Panc1 (cell line): ENCODE measurements around the gene SPDYE17. TPM values are rescaled to one million over a fixed set of nuclear protein-coding genes. Genes with fewer than 3 reads are reported as not detected.
"Not testable (repeated sequence)": the region's sequence is repeated elsewhere in the genome, so short reads cannot be mapped to it uniquely, and the experiment has no call there.

ENCODE experiments used
- ATAC-seq: fragments of 200-7000 bp; cut with Tn5 transposase; 2 replicates; pipeline ENCODE4 v1.9.1; 2020; ENCODE audit warnings: mild to moderate bottlenecking, moderate library complexity
- BruUV-seq: library from RNA; stranded (reverse); fragments of 400-500 nt; replicated peaks from 2 replicates; lab custom pipeline; 2021; lab: Mats Ljungman, UMichigan
- CTCF ChIA-PET: fragments of 300-600 bp; sonication (Branson Sonifier 250); formaldehyde crosslinking; loops from one replicate; lab custom pipeline; 2022; ENCODE audit warnings: antibody characterized with exemption; lab: Charles Lee
- POLR2A ChIA-PET: fragments of 300-600 bp; sonication (Branson Sonifier 250); formaldehyde crosslinking; loops from one replicate; lab custom pipeline; 2022; ENCODE audit warnings: antibody characterized with exemption; lab: Charles Lee
- DNase-seq: peaks from one replicate; pipeline ENCODE4 v3.0.0-alpha.2; 2010; ENCODE audit warnings: low read depth, low spot score
- H3K27ac ChIP-seq: 2 replicates; pipeline ENCODE4 v1.5.1; 2011; ENCODE audit warnings: mild to moderate bottlenecking, low read length, inconsistent platforms
- H3K27me3 ChIP-seq: fragments of 200-500 bp; sonication (Bioruptor generic); 2 replicates; pipeline ENCODE4 v1.6.0; 2014; ENCODE audit warnings: low read length, inconsistent platforms; ENCODE audit not compliant: control insufficient read depth, insufficient read depth
- H3K36me3 ChIP-seq: fragments of 200-500 bp; sonication (Bioruptor generic); 2 replicates; pipeline ENCODE4 v1.5.1; 2014; ENCODE audit warnings: inconsistent platforms, mild to moderate bottlenecking, low read length, moderate library complexity; ENCODE audit not compliant: control insufficient read depth, insufficient read depth
- H3K4me1 ChIP-seq: 2 replicates; pipeline ENCODE4 v1.5.1; 2011; ENCODE audit warnings: inconsistent platforms, mild to moderate bottlenecking, low read length, moderate library complexity; ENCODE audit not compliant: control insufficient read depth, insufficient read depth
- H3K4me3 ChIP-seq, 2 experiments: 2 replicates each; pipeline ENCODE4 v1.5.1; 2011 to 2012; ENCODE audit warnings: low read depth in 2 of 2, low read length in 2 of 2, mild to moderate bottlenecking in 2 of 2, inconsistent platforms in 1 of 2, moderate library complexity in 1 of 2
- H3K9me3 ChIP-seq: fragments of 200-500 bp; sonication (Bioruptor generic); 2 replicates; pipeline ENCODE4 v1.5.1; 2014; ENCODE audit warnings: low read depth, mild to moderate bottlenecking, inconsistent platforms, low read length, moderate library complexity; ENCODE audit not compliant: control insufficient read depth, insufficient read depth
- CTCF ChIP-seq: fragments of 450-650 bp; IDR thresholded peaks from 2 replicates; pipeline ENCODE4 v1.5.1; 2017; ENCODE audit warnings: mild to moderate bottlenecking
- POLR2AphosphoS5 ChIP-seq: IDR thresholded peaks from 2 replicates; pipeline ENCODE4 v1.6.1; 2012; ENCODE audit warnings: mild to moderate bottlenecking, low read depth, low read length, moderate library complexity
- REST ChIP-seq, 2 experiments: IDR thresholded peaks; 2 replicates each; pipeline ENCODE4 v1.6.1; 2011 to 2012; ENCODE audit warnings: low read depth in 2 of 2, control low read depth in 1 of 2, low read length in 1 of 2, mild to moderate bottlenecking in 1 of 2, moderate library complexity in 1 of 2; ENCODE audit not compliant: insufficient read depth in 1 of 2
- SIN3A ChIP-seq: IDR thresholded peaks from 2 replicates; pipeline ENCODE4 v1.6.1; 2012; ENCODE audit warnings: low read depth, mild to moderate bottlenecking, low read length, moderate library complexity, borderline replicate concordance; ENCODE audit not compliant: insufficient read depth
- TCF7L2 ChIP-seq: IDR thresholded peaks from 2 replicates; pipeline ENCODE4 v1.6.1; 2011; ENCODE audit warnings: mild to moderate bottlenecking, low read depth, low read length, inconsistent platforms
- in situ Hi-C: cut with HindIII; loops from 2 replicates; pipeline ENCODE4 v1.10.0; 2016; ENCODE audit warnings: low sequenced_read_pairs, low pct_unique_long_range_greater_than_20kb
- intact Hi-C: fragments of 100-400 bp; cut with micrococcal nuclease; formaldehyde crosslinking; loops from one replicate; pipeline ENCODE4 v1.10.0; 2022; ENCODE audit not compliant: unreplicated experiment
- total RNA-seq: library from RNA; stranded (reverse); gene quantifications from one replicate; pipeline ENCODE4 v1.2.1, GENCODE V29; 2021; ENCODE audit not compliant: unreplicated experiment

The SPDYE17 gene
- total RNA-seq, 1 experiment from 2014 or later = not detected

DNA sequence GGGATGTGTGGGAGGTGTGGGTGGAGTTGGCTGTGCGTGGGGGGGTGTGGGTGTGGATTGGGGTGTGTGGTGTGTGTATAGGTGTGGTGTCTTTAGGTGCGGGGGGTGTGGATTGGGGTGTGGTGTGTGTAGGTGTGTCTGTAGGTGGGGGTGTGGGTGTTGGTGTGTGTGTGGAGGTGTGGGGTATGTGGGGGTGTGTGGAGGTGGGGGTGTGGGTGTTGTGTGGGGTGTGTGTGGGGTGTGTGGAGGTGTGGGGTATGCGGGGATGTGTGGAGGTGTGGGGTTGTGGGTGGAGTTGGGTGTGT lies 33.9 kb downstream of the SPDYE17 start:
- H3K27ac ChIP-seq = no peak overlapping the region
- no peaks in the 10 kb centered on the region for H3K27me3 ChIP-seq
- BruUV-seq = no TSS peak
- in situ Hi-C loops (no loop called here), intact Hi-C loops (no loop called here)
- ChIA-PET CTCF (no interaction called here), POLR2A (no interaction called here)
- no peaks in the 10 kb centered on the region for H3K36me3 ChIP-seq
- TF ChIP-seq SIN3A = no peak
- TF ChIP-seq POLR2AphosphoS5 = no peak
- no peak for TF ChIP-seq TCF7L2
- no peak for TF ChIP-seq CTCF
- no peak for TF ChIP-seq REST (IDR thresholded peaks at IDR 0.05; ENCODE audit: insufficient read depth in 1 of 2, low read depth in 2 of 2, low read length in 1 of 2)
- DNase-seq (no peak), ATAC-seq (no peak)
- H3K9me3 ChIP-seq = no peaks in the 10 kb centered on the region
- H3K4me1 ChIP-seq = no peaks in the 10 kb centered on the region
- no peak overlapping the region for H3K4me3 ChIP-seq

DNA sequence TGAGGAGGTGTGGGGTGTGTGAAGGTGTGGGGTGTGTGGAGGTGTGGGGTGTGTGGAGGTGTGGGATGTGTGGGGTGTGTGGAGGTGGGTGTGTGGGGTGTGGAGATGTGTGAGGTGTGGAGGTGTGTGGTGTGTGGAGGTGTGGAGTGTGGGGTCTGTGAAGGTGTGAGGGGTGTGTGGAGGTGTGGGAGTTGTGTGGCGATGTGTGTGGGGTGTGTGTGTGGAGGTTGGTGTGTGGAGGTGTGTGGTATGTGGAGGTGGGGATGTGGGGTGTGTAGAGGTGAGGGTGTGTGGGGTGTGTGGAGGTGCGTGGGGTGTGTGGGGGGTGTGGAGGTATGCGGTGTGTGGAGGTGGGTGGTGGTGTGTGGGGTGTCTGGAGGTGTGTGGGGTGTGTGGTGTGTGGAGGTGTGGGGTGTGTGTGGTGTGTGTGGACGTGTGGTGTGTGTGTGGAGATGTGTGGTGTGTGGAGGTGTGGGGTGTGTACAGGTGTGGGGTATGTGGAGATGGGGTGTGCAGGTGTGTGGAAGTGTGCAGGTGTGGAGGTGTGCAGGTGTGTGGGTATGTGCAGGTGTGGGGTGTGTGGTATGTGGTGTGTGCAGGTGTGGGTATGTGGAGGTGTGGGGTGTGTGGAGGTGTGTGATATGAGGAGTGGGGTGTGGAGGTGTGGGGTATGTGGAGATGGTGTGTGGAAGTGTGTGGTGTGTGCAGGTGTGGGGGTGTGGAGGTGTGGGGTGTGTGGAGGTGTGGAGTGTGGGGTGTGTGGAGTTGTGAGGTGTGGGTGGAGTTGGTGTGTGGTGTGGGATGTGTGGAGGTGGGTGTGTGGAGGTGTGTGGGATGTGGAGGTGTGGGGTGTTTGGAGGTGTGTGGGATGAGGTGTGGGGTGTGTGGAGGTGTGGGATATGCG lies 34.5 kb downstream of the SPDYE17 start:
- TF ChIP-seq REST (IDR thresholded peaks at IDR 0.05; ENCODE audit: insufficient read depth in 1 of 2, low read depth in 2 of 2, low read length in 1 of 2) (no peak), CTCF (no peak), TCF7L2 (no peak), SIN3A (no peak), POLR2AphosphoS5 (no peak)
- intact Hi-C loops = no loop called here
- H3K36me3 ChIP-seq = no peaks in the 10 kb centered on the region
- H3K9me3 ChIP-seq = no peaks in the 10 kb centered on the region
- ChIA-PET POLR2A (no interaction called here), CTCF (no interaction called here)
- DNase-seq = no peak
- in situ Hi-C loops = no loop called here
- no peaks in the 10 kb centered on the region for H3K4me1 ChIP-seq
- H3K27ac ChIP-seq = no peak overlapping the region
- BruUV-seq = no TSS peak
- no peak for ATAC-seq
- no peaks in the 10 kb centered on the region for H3K27me3 ChIP-seq
- no peak overlapping the region for H3K4me3 ChIP-seq

DNA sequence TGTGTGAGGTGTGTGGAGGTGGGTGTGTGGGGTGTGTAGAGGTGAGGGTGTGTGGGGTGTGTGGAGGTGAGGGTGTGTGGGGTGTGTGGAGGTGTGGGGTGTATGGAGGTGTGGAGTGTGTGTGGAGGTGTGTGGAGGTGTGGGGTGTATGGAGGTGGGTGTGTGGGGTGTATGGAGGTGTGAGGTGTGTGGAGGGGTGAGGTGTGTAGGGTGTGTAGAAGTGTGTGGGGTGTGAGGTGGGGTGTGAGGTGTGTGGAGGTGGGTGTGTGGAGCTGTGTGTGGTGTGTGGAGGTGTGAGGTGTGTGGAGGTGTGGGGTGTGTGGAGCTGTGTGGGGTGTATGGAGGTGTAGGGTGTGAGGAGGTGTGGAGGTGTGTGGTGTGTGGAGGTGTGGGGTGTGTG lies 35.2 kb downstream of the SPDYE17 start:
- H3K9me3 ChIP-seq, H3K27me3 ChIP-seq, CTCF ChIA-PET, H3K27ac ChIP-seq, DNase-seq, BruUV-seq, H3K4me3 ChIP-seq, H3K36me3 ChIP-seq, POLR2A ChIA-PET, intact Hi-C loops, in situ Hi-C loops, ATAC-seq, H3K4me1 ChIP-seq: not testable (repeated sequence)
